KMS-11 (cell line): Measurements from ENCODE around the gene MBD3L2.
"Not testable (repeated sequence)": the region's sequence is repeated elsewhere in the genome, so short reads cannot be mapped to it uniquely, and the experiment has no call there.

Source experiments
- H2AFZ ChIP-seq: fragments of 200-600 bp; sonication (generic); 2 replicates; pipeline ENCODE4 v1.6.1; 2016; ENCODE audit warnings: antibody characterized with exemption, mixed run types, low read depth
- H3K27ac ChIP-seq: fragments of 200-600 bp; sonication (generic); 2 replicates; pipeline ENCODE4 v1.6.1; 2016; ENCODE audit warnings: mild to moderate bottlenecking, mixed run types
- H3K27me3 ChIP-seq: fragments of 200-600 bp; sonication (generic); 2 replicates; pipeline ENCODE4 v1.6.1; 2017; ENCODE audit warnings: mild to moderate bottlenecking, low read depth, mixed run types, moderate library complexity; ENCODE audit not compliant: insufficient read depth
- H3K36me3 ChIP-seq: fragments of 200-600 bp; sonication (generic); 2 replicates; pipeline ENCODE4 v1.6.1; 2017; ENCODE audit warnings: mild to moderate bottlenecking, mixed run types; ENCODE audit not compliant: insufficient read depth
- H3K4me1 ChIP-seq: fragments of 200-600 bp; sonication (generic); 2 replicates; pipeline ENCODE4 v1.6.1; 2016; ENCODE audit warnings: mild to moderate bottlenecking, low read depth, mixed run types; ENCODE audit not compliant: poor library complexity, severe bottlenecking
- H3K4me2 ChIP-seq: fragments of 200-600 bp; sonication (generic); 2 replicates; pipeline ENCODE4 v1.7.0; 2016; ENCODE audit warnings: mild to moderate bottlenecking, mixed run types
- H3K4me3 ChIP-seq: fragments of 200-600 bp; sonication (generic); IDR thresholded peaks from 2 replicates; pipeline ENCODE4 v1.6.1; 2017; ENCODE audit warnings: low read depth, low read length, mixed read lengths; ENCODE audit not compliant: insufficient read depth
- H3K79me2 ChIP-seq: fragments of 200-600 bp; sonication (generic); 2 replicates; pipeline ENCODE4 v1.6.1; 2016; ENCODE audit warnings: low read depth, mixed run types; ENCODE audit not compliant: insufficient read depth
- H3K9ac ChIP-seq: fragments of 200-600 bp; sonication (generic); 2 replicates; pipeline ENCODE4 v1.6.1; 2016; ENCODE audit warnings: mild to moderate bottlenecking, mixed run types
- H4K20me1 ChIP-seq: fragments of 200-600 bp; sonication (generic); 2 replicates; pipeline ENCODE4 v1.6.1; 2016; ENCODE audit warnings: mild to moderate bottlenecking, mixed run types; ENCODE audit not compliant: insufficient read depth
- CTCF ChIP-seq: fragments of 200-600 bp; sonication (generic); conservative IDR thresholded peaks from 2 replicates; pipeline ENCODE4 v1.6.1; 2017; ENCODE audit warnings: low read depth, mild to moderate bottlenecking, antibody characterized with exemption, low read length, moderate library complexity, mixed read lengths

Gene MBD3L2

GRCh38 chr19:7018828-7019227 is 30.3 kb upstream of the MBD3L2 start:
- no peaks in the 10 kb centered on the region for H4K20me1 ChIP-seq
- no peak overlapping the region for H2AFZ ChIP-seq
- no peak overlapping the region for H3K27ac ChIP-seq
- no peaks in the 10 kb centered on the region for H3K27me3 ChIP-seq
- no peaks in the 10 kb centered on the region for H3K4me1 ChIP-seq
- H3K4me3 ChIP-seq, result no peak overlapping the region
- no peak overlapping the region for H3K4me2 ChIP-seq
- no peak for TF ChIP-seq CTCF
- no peaks in the 10 kb centered on the region for H3K36me3 ChIP-seq
- no peaks in the 10 kb centered on the region for H3K79me2 ChIP-seq
- no peak overlapping the region for H3K9ac ChIP-seq

- not testable (repeated sequence) for H3K36me3 ChIP-seq, H3K27me3 ChIP-seq, H3K4me1 ChIP-seq, H3K79me2 ChIP-seq, H3K4me2 ChIP-seq, H3K27ac ChIP-seq, H3K9ac ChIP-seq, H4K20me1 ChIP-seq, H3K4me3 ChIP-seq, H2AFZ ChIP-seq
These were observed 27.8 kb upstream of the MBD3L2 start, which contains the start of gene MBD3L2B for GRCh38 chr19:7021331-7021730. Gene MBD3L2B (minus strand): TSS chr19:7021431. CDS start chr19:7021397, 34 bp downstream.

GRCh38 chr19:7028790-7029189 is 20.3 kb upstream of the MBD3L2 start:
- H2AFZ ChIP-seq, H4K20me1 ChIP-seq, H3K4me2 ChIP-seq, H3K79me2 ChIP-seq, H3K27ac ChIP-seq, H3K9ac ChIP-seq, H3K36me3 ChIP-seq, H3K4me3 ChIP-seq, H3K4me1 ChIP-seq, H3K27me3 ChIP-seq: not testable (repeated sequence)

- not testable (repeated sequence) for H3K79me2 ChIP-seq, H3K9ac ChIP-seq, H3K27ac ChIP-seq, H4K20me1 ChIP-seq, H2AFZ ChIP-seq, H3K4me3 ChIP-seq, H3K36me3 ChIP-seq, H3K4me1 ChIP-seq, H3K27me3 ChIP-seq, H3K4me2 ChIP-seq
These were observed 18.8 kb upstream of the MBD3L2 start, which contains the start of gene MBD3L5 for GRCh38 chr19:7030278-7030677. Gene MBD3L5 (plus strand): TSS chr19:7030578. CDS start chr19:7030612, 34 bp downstream.

- H3K27me3 ChIP-seq, H3K4me3 ChIP-seq, H3K9ac ChIP-seq, H3K27ac ChIP-seq, H2AFZ ChIP-seq, H3K79me2 ChIP-seq, H3K36me3 ChIP-seq, H3K4me2 ChIP-seq, H4K20me1 ChIP-seq, H3K4me1 ChIP-seq: not testable (repeated sequence)
These were observed 9.0 kb upstream of the MBD3L2 start, which contains the start of gene MBD3L4 for GRCh38 chr19:7040079-7040478. Gene MBD3L4 (minus strand): TSS chr19:7040179. CDS start chr19:7040144, 35 bp downstream.

GRCh38 chr19:7041563-7041962 is 7.6 kb upstream of the MBD3L2 start:
- H3K9ac ChIP-seq, H2AFZ ChIP-seq, H3K4me2 ChIP-seq, H3K27ac ChIP-seq, H3K27me3 ChIP-seq, H3K4me1 ChIP-seq, H3K36me3 ChIP-seq, H4K20me1 ChIP-seq, H3K79me2 ChIP-seq, H3K4me3 ChIP-seq: not testable (repeated sequence)

- H2AFZ ChIP-seq, H3K9ac ChIP-seq, H3K36me3 ChIP-seq, H3K4me2 ChIP-seq, H3K27ac ChIP-seq, H3K4me3 ChIP-seq, H3K79me2 ChIP-seq, H3K4me1 ChIP-seq, H3K27me3 ChIP-seq, H4K20me1 ChIP-seq: not testable (repeated sequence)
These were observed 2.3 kb downstream of the MBD3L2 start for GRCh38 chr19:7051421-7051820.

GRCh38 chr19:7052896-7053295 is 3.8 kb downstream of the MBD3L2 start:
- H2AFZ ChIP-seq, H3K4me3 ChIP-seq, H3K27ac ChIP-seq, H3K36me3 ChIP-seq, H3K27me3 ChIP-seq, H4K20me1 ChIP-seq, H3K9ac ChIP-seq, H3K79me2 ChIP-seq, H3K4me1 ChIP-seq, H3K4me2 ChIP-seq: not testable (repeated sequence)

- H3K27me3 ChIP-seq, H4K20me1 ChIP-seq, H3K4me2 ChIP-seq, H3K4me1 ChIP-seq, H3K36me3 ChIP-seq, H2AFZ ChIP-seq, H3K4me3 ChIP-seq, H3K9ac ChIP-seq, H3K79me2 ChIP-seq, H3K27ac ChIP-seq: not testable (repeated sequence)
These were observed 5.7 kb downstream of the MBD3L2 start for GRCh38 chr19:7054635-7055368.
